ENCODE data around the gene MMRN1.

The MMRN1 gene

DNA sequence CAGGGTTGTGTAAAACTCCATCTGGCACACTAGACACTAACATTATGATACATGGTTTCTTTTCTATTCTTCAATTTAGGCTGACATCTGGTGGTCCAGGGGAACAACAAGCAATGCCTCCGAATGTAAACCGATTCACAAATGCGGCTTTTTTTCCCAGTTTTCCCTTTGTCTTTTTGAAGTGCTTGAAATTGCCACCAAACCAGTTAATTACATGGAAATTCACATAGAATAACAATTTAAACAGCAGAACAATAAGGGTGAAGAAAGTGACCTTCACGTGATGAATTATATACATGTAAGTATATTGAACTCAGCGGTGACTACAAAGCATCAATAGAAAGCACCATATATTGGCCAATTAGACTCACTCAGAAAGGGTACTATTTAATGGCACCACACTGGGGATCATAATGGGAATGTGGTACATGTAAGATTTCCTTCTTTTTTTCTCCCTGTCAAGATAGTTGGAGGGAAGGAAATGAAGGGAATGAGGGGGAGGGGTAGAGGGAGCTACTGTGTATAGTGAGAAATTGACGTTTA, 103.9 kb downstream of the MMRN1 start:
- no peak for DNase-seq (ENCODE audit: low read depth)

DNA sequence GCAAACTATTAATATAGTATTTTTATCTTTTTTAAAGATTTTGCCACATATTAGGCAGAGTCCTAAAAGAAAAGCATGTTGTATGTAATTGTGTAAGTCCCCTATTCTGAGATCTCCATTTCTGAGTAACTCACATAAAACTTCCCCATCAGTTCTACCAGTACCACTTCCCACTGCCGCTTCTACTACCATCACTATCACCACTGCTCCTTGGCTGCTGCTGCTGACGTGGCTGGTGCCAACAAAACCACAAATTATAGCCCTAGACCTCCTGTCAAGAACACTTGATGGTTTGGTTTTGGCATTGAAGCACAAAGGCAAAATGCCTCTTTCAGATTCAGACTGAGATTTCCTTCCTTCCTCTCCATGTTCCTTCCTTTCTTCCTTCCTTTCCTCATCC, 106.4 kb downstream of the MMRN1 start:
- DNase-seq (ENCODE audit: low read depth), result no peak

GRCh38 chr4:90002441-90003062, 107.9 kb downstream of the MMRN1 start:
- DNase-seq (ENCODE audit: low read depth), result no peak
